WTC11 (cell line): ENCODE data around the gene SPECC1L. TPM values are rescaled to one million over a fixed set of nuclear protein-coding genes. Genes with fewer than 3 reads are reported as not detected.
A peak's percentile ranks its signal among the peaks of the same experiment; 100 is the strongest.

Experiments
- AFF4 ChIP-seq: sonication (generic); formaldehyde crosslinking; IDR thresholded peaks from 2 replicates; pipeline ENCODE4 v1.8.1; 2023; ENCODE audit warnings: mild to moderate bottlenecking, missing genetic modification reagents, borderline replicate concordance
- ATF1 ChIP-seq: sonication (generic); formaldehyde crosslinking; IDR thresholded peaks from 2 replicates; pipeline ENCODE4 v1.8.1; 2023; ENCODE audit warnings: mild to moderate bottlenecking, moderate library complexity, missing genetic modification reagents
- ATF6 ChIP-seq: sonication (generic); formaldehyde crosslinking; IDR thresholded peaks from 2 replicates; pipeline ENCODE4 v1.8.1; 2023; ENCODE audit warnings: mild to moderate bottlenecking, missing genetic modification reagents
- CREM ChIP-seq: sonication (generic); formaldehyde crosslinking; IDR thresholded peaks from 2 replicates; pipeline ENCODE4 v1.8.1; 2022; ENCODE audit warnings: mild to moderate bottlenecking, missing genetic modification reagents, moderate library complexity
- E2F1 ChIP-seq: sonication (generic); formaldehyde crosslinking; IDR thresholded peaks from 2 replicates; pipeline ENCODE4 v1.8.0; 2022; ENCODE audit warnings: mild to moderate bottlenecking, missing genetic modification reagents
- E2F5 ChIP-seq: sonication (generic); formaldehyde crosslinking; IDR thresholded peaks from 2 replicates; pipeline ENCODE4 v1.8.1; 2022; ENCODE audit warnings: mild to moderate bottlenecking, moderate library complexity, missing genetic modification reagents
- ELF4 ChIP-seq: sonication (generic); formaldehyde crosslinking; IDR thresholded peaks from 2 replicates; pipeline ENCODE4 v1.8.1; 2022; ENCODE audit warnings: low read depth, mild to moderate bottlenecking, moderate library complexity, missing genetic modification reagents
- ETV6 ChIP-seq: sonication (generic); formaldehyde crosslinking; IDR thresholded peaks from 2 replicates; pipeline ENCODE4 v1.8.1; 2022; ENCODE audit warnings: mild to moderate bottlenecking, missing genetic modification reagents
- FOXJ3 ChIP-seq: sonication (generic); formaldehyde crosslinking; IDR thresholded peaks from 2 replicates; pipeline ENCODE4 v1.9.0; 2021; ENCODE audit warnings: missing genetic modification reagents, mild to moderate bottlenecking, borderline replicate concordance
- GRHL2 ChIP-seq: fragments of 250-450 bp; sonication (Bioruptor Pico); IDR thresholded peaks from 2 replicates; pipeline ENCODE4 v1.8.0; 2022; ENCODE audit warnings: mild to moderate bottlenecking, moderate library complexity; ENCODE audit not compliant: insufficient replicate concordance, severe bottlenecking
- JAZF1 ChIP-seq: fragments of 250-450 bp; sonication (Bioruptor Pico); IDR thresholded peaks from 2 replicates; pipeline ENCODE4 v1.9.0; 2021; ENCODE audit warnings: moderate library complexity, mild to moderate bottlenecking, inconsistent platforms
- NR2C2 ChIP-seq: sonication (generic); formaldehyde crosslinking; IDR thresholded peaks from 2 replicates; pipeline ENCODE4 v1.8.0; 2022; ENCODE audit warnings: mild to moderate bottlenecking, missing genetic modification reagents
- OVOL2 ChIP-seq: fragments of 250-450 bp; sonication (Bioruptor Pico); IDR thresholded peaks from 2 replicates; pipeline ENCODE4 v1.9.0; 2021; ENCODE audit warnings: mild to moderate bottlenecking, borderline replicate concordance
- SOX15 ChIP-seq: fragments of 250-450 bp; sonication (Bioruptor Pico); IDR thresholded peaks from 2 replicates; pipeline ENCODE4 v1.9.0; 2021; ENCODE audit warnings: mild to moderate bottlenecking
- ZBTB21 ChIP-seq: sonication (generic); formaldehyde crosslinking; IDR thresholded peaks from 2 replicates; pipeline ENCODE4 v1.8.1; 2023; ENCODE audit warnings: mild to moderate bottlenecking, missing genetic modification reagents, borderline replicate concordance
- ZNF219 ChIP-seq: sonication (generic); formaldehyde crosslinking; IDR thresholded peaks from 2 replicates; pipeline ENCODE4 v1.8.0; 2023; ENCODE audit warnings: missing genetic modification reagents, mild to moderate bottlenecking, borderline replicate concordance
- ZNF263 ChIP-seq: sonication (generic); formaldehyde crosslinking; IDR thresholded peaks from 2 replicates; pipeline ENCODE4 v1.8.1; 2022; ENCODE audit warnings: low read depth, mild to moderate bottlenecking, moderate library complexity, missing genetic modification reagents
- total RNA-seq: library from RNA; stranded (reverse); gene quantifications from 3 replicates; pipeline ENCODE4 v1.2.3, GENCODE V29; 2021
- TF ChIP-seq, protein P1 (sequence below): sonication (generic); formaldehyde crosslinking; IDR thresholded peaks from 2 replicates; pipeline ENCODE4 v1.8.0; 2023; ENCODE audit warnings: missing genetic modification reagents
- TF ChIP-seq, protein P2 (sequence below): sonication (generic); formaldehyde crosslinking; IDR thresholded peaks from 2 replicates; pipeline ENCODE4 v1.8.1; 2023; ENCODE audit warnings: mild to moderate bottlenecking, moderate library complexity, missing genetic modification reagents
- TF ChIP-seq, protein P3 (sequence below): sonication (generic); formaldehyde crosslinking; IDR thresholded peaks from 2 replicates; pipeline ENCODE4 v1.8.1; 2023; ENCODE audit warnings: mild to moderate bottlenecking, missing genetic modification reagents
- TF ChIP-seq, protein P4 (sequence below): sonication (generic); formaldehyde crosslinking; IDR thresholded peaks from 2 replicates; pipeline ENCODE4 v1.8.1; 2023; ENCODE audit warnings: mild to moderate bottlenecking, missing genetic modification reagents, moderate library complexity

Gene SPECC1L
- total RNA-seq, 1 experiment from 2014 or later: 44.6 TPM

- TF ChIP-seq ZNF263 (CRISPR knock-in tag): no peak
- TF ChIP-seq, protein P1, sequence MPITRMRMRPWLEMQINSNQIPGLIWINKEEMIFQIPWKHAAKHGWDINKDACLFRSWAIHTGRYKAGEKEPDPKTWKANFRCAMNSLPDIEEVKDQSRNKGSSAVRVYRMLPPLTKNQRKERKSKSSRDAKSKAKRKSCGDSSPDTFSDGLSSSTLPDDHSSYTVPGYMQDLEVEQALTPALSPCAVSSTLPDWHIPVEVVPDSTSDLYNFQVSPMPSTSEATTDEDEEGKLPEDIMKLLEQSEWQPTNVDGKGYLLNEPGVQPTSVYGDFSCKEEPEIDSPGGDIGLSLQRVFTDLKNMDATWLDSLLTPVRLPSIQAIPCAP: 0 out of 2 replicates have a peak, but pooled peaks have one; percentile 67
- peak; percentile 55; the same call in 1 of the 2 replicates for TF ChIP-seq E2F1 (CRISPR knock-in tag)
- TF ChIP-seq, protein P2, sequence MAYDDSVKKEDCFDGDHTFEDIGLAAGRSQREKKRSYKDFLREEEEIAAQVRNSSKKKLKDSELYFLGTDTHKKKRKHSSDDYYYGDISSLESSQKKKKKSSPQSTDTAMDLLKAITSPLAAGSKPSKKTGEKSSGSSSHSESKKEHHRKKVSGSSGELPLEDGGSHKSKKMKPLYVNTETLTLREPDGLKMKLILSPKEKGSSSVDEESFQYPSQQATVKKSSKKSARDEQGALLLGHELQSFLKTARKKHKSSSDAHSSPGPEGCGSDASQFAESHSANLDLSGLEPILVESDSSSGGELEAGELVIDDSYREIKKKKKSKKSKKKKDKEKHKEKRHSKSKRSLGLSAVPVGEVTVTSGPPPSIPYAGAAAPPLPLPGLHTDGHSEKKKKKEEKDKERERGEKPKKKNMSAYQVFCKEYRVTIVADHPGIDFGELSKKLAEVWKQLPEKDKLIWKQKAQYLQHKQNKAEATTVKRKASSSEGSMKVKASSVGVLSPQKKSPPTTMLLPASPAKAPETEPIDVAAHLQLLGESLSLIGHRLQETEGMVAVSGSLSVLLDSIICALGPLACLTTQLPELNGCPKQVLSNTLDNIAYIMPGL (CRISPR knock-in tag): peak; percentile 97
- TF ChIP-seq AFF4 (CRISPR knock-in tag): 0 out of 2 replicates have a peak, but pooled peaks have one; percentile 17
- TF ChIP-seq, protein P3, sequence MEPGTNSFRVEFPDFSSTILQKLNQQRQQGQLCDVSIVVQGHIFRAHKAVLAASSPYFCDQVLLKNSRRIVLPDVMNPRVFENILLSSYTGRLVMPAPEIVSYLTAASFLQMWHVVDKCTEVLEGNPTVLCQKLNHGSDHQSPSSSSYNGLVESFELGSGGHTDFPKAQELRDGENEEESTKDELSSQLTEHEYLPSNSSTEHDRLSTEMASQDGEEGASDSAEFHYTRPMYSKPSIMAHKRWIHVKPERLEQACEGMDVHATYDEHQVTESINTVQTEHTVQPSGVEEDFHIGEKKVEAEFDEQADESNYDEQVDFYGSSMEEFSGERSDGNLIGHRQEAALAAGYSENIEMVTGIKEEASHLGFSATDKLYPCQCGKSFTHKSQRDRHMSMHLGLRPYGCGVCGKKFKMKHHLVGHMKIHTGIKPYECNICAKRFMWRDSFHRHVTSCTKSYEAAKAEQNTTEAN (CRISPR knock-in tag): 0 out of 2 replicates have a peak, but pooled peaks have one; percentile 16
- TF ChIP-seq ETV6 (CRISPR knock-in tag): 0 out of 2 replicates have a peak, but pooled peaks have one; percentile 50
- TF ChIP-seq CREM (CRISPR knock-in tag): peak; percentile 77; the same call in 1 of the 2 replicates
- no peak for TF ChIP-seq SOX15 (CRISPR knock-in tag)
- no peak for TF ChIP-seq JAZF1 (CRISPR knock-in tag)
- TF ChIP-seq OVOL2 (CRISPR knock-in tag): no peak
- no peak for TF ChIP-seq GRHL2
- no peak for TF ChIP-seq ATF1 (CRISPR knock-in tag)
- no peak for TF ChIP-seq ZNF219 (CRISPR knock-in tag)
- TF ChIP-seq FOXJ3 (CRISPR knock-in tag): no peak
- TF ChIP-seq NR2C2 (CRISPR knock-in tag): no peak
- no peak for TF ChIP-seq ATF6 (CRISPR knock-in tag)
- TF ChIP-seq, protein P4, sequence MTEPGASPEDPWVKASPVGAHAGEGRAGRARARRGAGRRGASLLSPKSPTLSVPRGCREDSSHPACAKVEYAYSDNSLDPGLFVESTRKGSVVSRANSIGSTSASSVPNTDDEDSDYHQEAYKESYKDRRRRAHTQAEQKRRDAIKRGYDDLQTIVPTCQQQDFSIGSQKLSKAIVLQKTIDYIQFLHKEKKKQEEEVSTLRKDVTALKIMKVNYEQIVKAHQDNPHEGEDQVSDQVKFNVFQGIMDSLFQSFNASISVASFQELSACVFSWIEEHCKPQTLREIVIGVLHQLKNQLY (CRISPR knock-in tag): peak; percentile 64; the same call in 1 of the 2 replicates
- TF ChIP-seq E2F5 (CRISPR knock-in tag): peak; percentile 79; the same call in 1 of the 2 replicates
- 0 out of 2 replicates have a peak, but pooled peaks have one; percentile 58 for TF ChIP-seq ELF4
- TF ChIP-seq ZBTB21 (CRISPR knock-in tag): no peak
These were observed at the start of gene SPECC1L (continued) for GRCh38 chr22:24270556-24271385.
